HEK293 (cell line): ENCODE results near the gene SLC16A4.
A peak's percentile ranks its signal among the peaks of the same experiment; 100 is the strongest.

Source experiments
- BCL11A ChIP-seq: fragments of 450-650 bp; formaldehyde crosslinking; IDR thresholded peaks from 2 replicates; pipeline ENCODE4 v1.5.1; 2016; ENCODE audit warnings: low read depth, missing biosample characterization, missing genetic modification characterization
- GLIS2 ChIP-seq: fragments of 450-650 bp; formaldehyde crosslinking; IDR thresholded peaks from 2 replicates; pipeline ENCODE4 v1.5.1; 2016; ENCODE audit warnings: missing biosample characterization, missing genetic modification characterization
- HIC1 ChIP-seq: fragments of 450-650 bp; formaldehyde crosslinking; IDR thresholded peaks from 2 replicates; pipeline ENCODE4 v1.5.1; 2016; ENCODE audit warnings: missing biosample characterization, missing genetic modification characterization
- HOXD13 ChIP-seq: sonication (generic); formaldehyde crosslinking; IDR thresholded peaks from 2 replicates; pipeline ENCODE4 v1.8.0; 2022; ENCODE audit warnings: missing genetic modification reagents, borderline replicate concordance
- KLF1 ChIP-seq: fragments of 450-650 bp; formaldehyde crosslinking; IDR thresholded peaks from 2 replicates; pipeline ENCODE4 v1.5.1; 2016; ENCODE audit warnings: missing biosample characterization, missing genetic modification characterization
- KLF7 ChIP-seq: fragments of 450-650 bp; formaldehyde crosslinking; IDR thresholded peaks from 2 replicates; pipeline ENCODE4 v1.5.1; 2016; ENCODE audit warnings: missing biosample characterization, missing genetic modification characterization, borderline replicate concordance
- OVOL3 ChIP-seq: fragments of 450-650 bp; formaldehyde crosslinking; IDR thresholded peaks from 2 replicates; pipeline ENCODE4 v1.5.1; 2016; ENCODE audit warnings: missing biosample characterization, missing genetic modification characterization
- SALL2 ChIP-seq: fragments of 450-650 bp; formaldehyde crosslinking; IDR thresholded peaks from 2 replicates; pipeline ENCODE4 v1.5.0; 2017; ENCODE audit warnings: missing biosample characterization, mild to moderate bottlenecking, missing genetic modification characterization, borderline replicate concordance
- SCRT2 ChIP-seq: fragments of 450-650 bp; formaldehyde crosslinking; IDR thresholded peaks from 2 replicates; pipeline ENCODE4 v1.5.1; 2016; ENCODE audit warnings: missing biosample characterization, missing genetic modification characterization
- TCF7L2 ChIP-seq: IDR thresholded peaks from 2 replicates; pipeline ENCODE4 v1.6.1; 2011; ENCODE audit warnings: low read depth, mild to moderate bottlenecking, inconsistent platforms, low read length, moderate library complexity, borderline replicate concordance
- TRIM28 ChIP-seq: IDR thresholded peaks from 2 replicates; pipeline ENCODE4 v1.6.1; 2011; ENCODE audit warnings: low read length, control low read depth, borderline replicate concordance
- WT1 ChIP-seq: fragments of 450-650 bp; formaldehyde crosslinking; IDR thresholded peaks from 2 replicates; pipeline ENCODE4 v1.5.1; 2016; ENCODE audit warnings: missing biosample characterization, missing genetic modification characterization
- YY2 ChIP-seq: fragments of 450-650 bp; formaldehyde crosslinking; IDR thresholded peaks from 2 replicates; pipeline ENCODE4 v1.5.1; 2016; ENCODE audit warnings: missing biosample characterization, missing genetic modification characterization
- ZBTB17 ChIP-seq: fragments of 450-650 bp; formaldehyde crosslinking; IDR thresholded peaks from 2 replicates; pipeline ENCODE4 v1.5.1; 2016; ENCODE audit warnings: missing biosample characterization, missing genetic modification characterization
- ZEB2 ChIP-seq: fragments of 450-650 bp; formaldehyde crosslinking; IDR thresholded peaks from 2 replicates; pipeline ENCODE4 v1.5.1; 2016; ENCODE audit warnings: missing biosample characterization, missing genetic modification characterization
- ZFHX2 ChIP-seq: fragments of 450-650 bp; formaldehyde crosslinking; conservative IDR thresholded peaks from 2 replicates; pipeline ENCODE4 v1.5.1; 2016; ENCODE audit warnings: missing biosample characterization, missing genetic modification characterization
- ZFP69B ChIP-seq: fragments of 450-650 bp; formaldehyde crosslinking; IDR thresholded peaks from 2 replicates; pipeline ENCODE4 v1.5.1; 2016; ENCODE audit warnings: missing biosample characterization, missing genetic modification characterization
- ZNF121 ChIP-seq: fragments of 450-650 bp; formaldehyde crosslinking; IDR thresholded peaks from 2 replicates; pipeline ENCODE4 v1.5.1; 2016; ENCODE audit warnings: missing biosample characterization, missing genetic modification characterization
- ZNF132 ChIP-seq: fragments of 450-650 bp; formaldehyde crosslinking; IDR thresholded peaks from 2 replicates; pipeline ENCODE4 v1.5.1; 2017; ENCODE audit warnings: missing biosample characterization, missing genetic modification characterization, borderline replicate concordance
- ZNF133 ChIP-seq: fragments of 450-650 bp; formaldehyde crosslinking; IDR thresholded peaks from 2 replicates; pipeline ENCODE4 v1.5.1; 2016; ENCODE audit warnings: missing biosample characterization, missing genetic modification characterization
- ZNF157 ChIP-seq: fragments of 450-650 bp; formaldehyde crosslinking; IDR thresholded peaks from 2 replicates; pipeline ENCODE4 v1.5.1; 2016; ENCODE audit warnings: missing biosample characterization, missing genetic modification characterization
- ZNF19 ChIP-seq: fragments of 450-650 bp; formaldehyde crosslinking; IDR thresholded peaks from 2 replicates; pipeline ENCODE4; 2016; ENCODE audit warnings: missing biosample characterization, missing genetic modification characterization, low read depth
- ZNF239 ChIP-seq: fragments of 450-650 bp; formaldehyde crosslinking; IDR thresholded peaks from 2 replicates; pipeline ENCODE4 v1.5.1; 2016; ENCODE audit warnings: missing biosample characterization, missing genetic modification characterization
- ZNF24 ChIP-seq: fragments of 450-650 bp; formaldehyde crosslinking; IDR thresholded peaks from 2 replicates; pipeline ENCODE4 v1.5.1; 2016; ENCODE audit warnings: missing biosample characterization, missing genetic modification characterization
- ZNF266 ChIP-seq: fragments of 450-650 bp; formaldehyde crosslinking; IDR thresholded peaks from 2 replicates; pipeline ENCODE4 v1.5.1; 2016; ENCODE audit warnings: missing biosample characterization, missing genetic modification characterization, low read depth
- ZNF354C ChIP-seq: fragments of 450-650 bp; formaldehyde crosslinking; IDR thresholded peaks from 2 replicates; pipeline ENCODE4 v1.5.1; 2016; ENCODE audit warnings: missing biosample characterization, missing genetic modification characterization, low read depth, borderline replicate concordance
- ZNF398 ChIP-seq: fragments of 450-650 bp; formaldehyde crosslinking; IDR thresholded peaks from 2 replicates; pipeline ENCODE4 v1.5.1; 2017; ENCODE audit warnings: missing biosample characterization, missing genetic modification characterization
- ZNF521 ChIP-seq: fragments of 450-650 bp; formaldehyde crosslinking; IDR thresholded peaks from 2 replicates; pipeline ENCODE4 v1.5.1; 2017; ENCODE audit warnings: missing biosample characterization, mild to moderate bottlenecking, missing genetic modification characterization
- ZNF529 ChIP-seq: fragments of 450-650 bp; formaldehyde crosslinking; IDR thresholded peaks from 2 replicates; pipeline ENCODE4 v1.5.1; 2017; ENCODE audit warnings: missing genetic modification characterization, missing biosample characterization; ENCODE audit not compliant: insufficient replicate concordance
- ZNF548 ChIP-seq: fragments of 450-650 bp; formaldehyde crosslinking; IDR thresholded peaks from 2 replicates; pipeline ENCODE4 v1.5.1; 2016; ENCODE audit warnings: missing biosample characterization, missing genetic modification characterization
- ZNF560 ChIP-seq: fragments of 450-650 bp; formaldehyde crosslinking; IDR thresholded peaks from 2 replicates; pipeline ENCODE4 v1.5.1; 2017; ENCODE audit warnings: missing biosample characterization, missing genetic modification characterization, borderline replicate concordance
- ZNF561 ChIP-seq: fragments of 450-650 bp; IDR thresholded peaks from 2 replicates; pipeline ENCODE4 v1.5.1; 2018; ENCODE audit warnings: missing biosample characterization, missing genetic modification characterization, borderline replicate concordance
- ZNF629 ChIP-seq: fragments of 450-650 bp; formaldehyde crosslinking; IDR thresholded peaks from 2 replicates; pipeline ENCODE4 v1.5.1; 2017; ENCODE audit warnings: missing biosample characterization, missing genetic modification characterization
- ZNF645 ChIP-seq: fragments of 450-650 bp; formaldehyde crosslinking; IDR thresholded peaks from 2 replicates; pipeline ENCODE4; 2016; ENCODE audit warnings: missing biosample characterization, missing genetic modification characterization
- ZNF670 ChIP-seq: fragments of 450-650 bp; formaldehyde crosslinking; IDR thresholded peaks from 2 replicates; pipeline ENCODE4 v1.5.1; 2016; ENCODE audit warnings: missing biosample characterization, missing genetic modification characterization, low read depth
- ZNF777 ChIP-seq: fragments of 450-650 bp; formaldehyde crosslinking; IDR thresholded peaks from 2 replicates; pipeline ENCODE4 v1.5.1; 2017; ENCODE audit warnings: missing biosample characterization, missing genetic modification characterization, borderline replicate concordance
- ZSCAN18 ChIP-seq: fragments of 450-650 bp; formaldehyde crosslinking; IDR thresholded peaks from 2 replicates; pipeline ENCODE4 v1.5.1; 2016; ENCODE audit warnings: missing biosample characterization, missing genetic modification characterization
- ZSCAN23 ChIP-seq: fragments of 450-650 bp; formaldehyde crosslinking; IDR thresholded peaks from 2 replicates; pipeline ENCODE4 v1.5.1; 2016; ENCODE audit warnings: missing biosample characterization, missing genetic modification characterization

The SLC16A4 gene

GRCh38 chr1:110338886-110339406 is 51.9 kb downstream of the SLC16A4 start, which contains the start of gene RBM15 (continued):
- TF ChIP-seq YY2 (tag by site-specific recombination): no peak
- no peak for TF ChIP-seq ZNF24 (tag by site-specific recombination)
- no peak for TF ChIP-seq TRIM28
- TF ChIP-seq ZNF777 (tag by site-specific recombination): no peak
- no peak for TF ChIP-seq TCF7L2
- no peak for TF ChIP-seq KLF7 (tag by site-specific recombination)
- no peak for TF ChIP-seq ZEB2 (tag by site-specific recombination)
- TF ChIP-seq HOXD13 (CRISPR knock-in tag): no peak
- no peak for TF ChIP-seq ZSCAN23 (tag by site-specific recombination)
- TF ChIP-seq ZNF629: no peak
- TF ChIP-seq ZNF266 (tag by site-specific recombination): no peak
- no peak for TF ChIP-seq HIC1 (tag by site-specific recombination)
- TF ChIP-seq ZNF133 (tag by site-specific recombination): no peak
- no peak for TF ChIP-seq BCL11A
- peak; percentile 99 for TF ChIP-seq OVOL3 (tag by site-specific recombination)
- TF ChIP-seq ZNF132 (tag by site-specific recombination): no peak
- no peak for TF ChIP-seq ZNF548 (tag by site-specific recombination)
- no peak for TF ChIP-seq ZNF19 (tag by site-specific recombination)
- no peak for TF ChIP-seq ZNF121 (tag by site-specific recombination)
- no peak for TF ChIP-seq ZNF645 (tag by site-specific recombination)
- no peak for TF ChIP-seq SCRT2 (tag by site-specific recombination)
- TF ChIP-seq SALL2: no peak
- TF ChIP-seq ZNF560 (tag by site-specific recombination): no peak
- no peak for TF ChIP-seq WT1 (tag by site-specific recombination)
- TF ChIP-seq ZNF354C (tag by site-specific recombination): no peak
- no peak for TF ChIP-seq ZNF157 (tag by site-specific recombination)
- TF ChIP-seq ZNF561 (tag by site-specific recombination): peak; percentile 27
- no peak for TF ChIP-seq ZNF529 (tag by site-specific recombination)
- TF ChIP-seq ZFP69B (tag by site-specific recombination): no peak
- TF ChIP-seq ZSCAN18 (tag by site-specific recombination): no peak
- peak; percentile 50; the same call in 1 of the 2 replicates for TF ChIP-seq GLIS2 (tag by site-specific recombination)
- no peak for TF ChIP-seq ZNF521 (tag by site-specific recombination)
- no peak for TF ChIP-seq ZNF398 (tag by site-specific recombination)
- peak; percentile 28; the same call in 1 of the 2 replicates for TF ChIP-seq ZBTB17 (tag by site-specific recombination)
- TF ChIP-seq ZNF670 (tag by site-specific recombination): no peak
- TF ChIP-seq KLF1: no peak
- no peak for TF ChIP-seq ZNF239
- no peak for TF ChIP-seq ZFHX2 (tag by site-specific recombination)
